Measurements from ENCODE around the gene NAPEPLD. TPM values are rescaled to one million over a fixed set of nuclear protein-coding genes. Genes with fewer than 3 reads are reported as not detected.

Gene NAPEPLD
- total and polyA plus RNA-seq, 9 donors = 7.5 to 27.9 (median 20.6) TPM

DNA sequence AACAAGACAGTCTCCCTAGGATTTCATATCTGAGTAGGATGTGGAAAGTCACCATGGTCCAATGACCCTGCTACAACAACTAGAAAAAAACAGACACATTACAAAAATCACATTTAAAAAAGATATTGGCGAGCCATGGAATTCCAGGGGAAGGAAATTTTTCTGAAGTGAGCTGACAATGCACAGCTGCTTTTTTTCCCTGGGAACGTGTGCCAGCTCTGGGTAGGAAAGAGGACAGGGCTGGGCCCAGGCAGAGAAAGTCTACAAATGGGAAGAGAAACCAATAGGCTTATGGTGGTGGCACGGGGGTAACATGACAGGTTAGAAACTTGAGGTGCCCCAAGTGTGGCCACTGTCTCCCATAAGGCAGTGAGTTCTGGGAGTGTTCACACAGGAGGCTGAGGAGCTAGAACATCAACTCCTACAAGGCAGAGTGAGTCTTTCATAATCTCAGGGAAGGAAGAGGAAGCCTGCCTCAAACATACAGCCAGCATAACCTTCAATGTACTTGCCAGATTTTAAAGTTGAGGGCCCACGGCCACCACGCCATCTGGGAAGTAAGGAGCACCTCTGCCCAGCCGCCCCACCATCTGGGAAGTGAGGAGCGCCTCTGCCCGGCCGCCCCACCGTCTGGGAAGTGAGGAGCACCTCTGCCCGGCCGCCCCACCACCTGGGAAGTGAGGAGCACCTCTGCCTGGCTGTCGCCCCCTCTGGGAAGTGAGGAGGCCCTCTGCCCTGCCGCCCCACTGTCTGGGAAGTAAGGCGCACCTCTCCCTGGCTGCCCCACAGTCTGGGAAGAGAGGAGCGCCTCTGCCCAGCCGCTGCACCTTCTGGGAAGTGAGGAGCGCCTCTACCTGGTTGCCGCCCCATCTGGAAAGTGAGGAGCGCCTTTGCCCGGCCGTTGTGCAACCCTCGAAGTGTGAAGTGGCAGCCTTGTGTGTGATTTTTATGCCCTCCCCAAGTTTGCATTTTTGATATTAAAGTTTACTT lies 80.2 kb downstream of the NAPEPLD start:
- 90 to 93% (median 92%) methylated on average over 23 of the region's 23 CpGs for WGBS, 3 donors
- Histone ChIP-seq H3K27me3 (no peaks in the 10 kb centered on the region), H3K4me1 (ENCODE audit: insufficient read depth) (no peaks in the 10 kb centered on the region), H3K4me3 (no peak overlapping the region), H3K9me3 (no peaks in the 10 kb centered on the region), H3K27ac (no peak overlapping the region), H3K36me3 (no peaks in the 10 kb centered on the region)
- no peak for DNase-seq
- TF ChIP-seq EP300 (IDR thresholded peaks at IDR 0.05) (no peak), POLR2A (IDR thresholded peaks at IDR 0.05) (no peak)
- TF ChIP-seq, protein P1, sequence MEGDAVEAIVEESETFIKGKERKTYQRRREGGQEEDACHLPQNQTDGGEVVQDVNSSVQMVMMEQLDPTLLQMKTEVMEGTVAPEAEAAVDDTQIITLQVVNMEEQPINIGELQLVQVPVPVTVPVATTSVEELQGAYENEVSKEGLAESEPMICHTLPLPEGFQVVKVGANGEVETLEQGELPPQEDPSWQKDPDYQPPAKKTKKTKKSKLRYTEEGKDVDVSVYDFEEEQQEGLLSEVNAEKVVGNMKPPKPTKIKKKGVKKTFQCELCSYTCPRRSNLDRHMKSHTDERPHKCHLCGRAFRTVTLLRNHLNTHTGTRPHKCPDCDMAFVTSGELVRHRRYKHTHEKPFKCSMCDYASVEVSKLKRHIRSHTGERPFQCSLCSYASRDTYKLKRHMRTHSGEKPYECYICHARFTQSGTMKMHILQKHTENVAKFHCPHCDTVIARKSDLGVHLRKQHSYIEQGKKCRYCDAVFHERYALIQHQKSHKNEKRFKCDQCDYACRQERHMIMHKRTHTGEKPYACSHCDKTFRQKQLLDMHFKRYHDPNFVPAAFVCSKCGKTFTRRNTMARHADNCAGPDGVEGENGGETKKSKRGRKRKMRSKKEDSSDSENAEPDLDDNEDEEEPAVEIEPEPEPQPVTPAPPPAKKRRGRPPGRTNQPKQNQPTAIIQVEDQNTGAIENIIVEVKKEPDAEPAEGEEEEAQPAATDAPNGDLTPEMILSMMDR (IDR thresholded peaks at IDR 0.05) = no peak
- intact Hi-C loops (cut with DNase I) = loop anchor here in 1 of 4 donors (10.0 kb wide), 1 partner anchor 304 kb away; no protein-coding TSS in a partner anchor

DNA sequence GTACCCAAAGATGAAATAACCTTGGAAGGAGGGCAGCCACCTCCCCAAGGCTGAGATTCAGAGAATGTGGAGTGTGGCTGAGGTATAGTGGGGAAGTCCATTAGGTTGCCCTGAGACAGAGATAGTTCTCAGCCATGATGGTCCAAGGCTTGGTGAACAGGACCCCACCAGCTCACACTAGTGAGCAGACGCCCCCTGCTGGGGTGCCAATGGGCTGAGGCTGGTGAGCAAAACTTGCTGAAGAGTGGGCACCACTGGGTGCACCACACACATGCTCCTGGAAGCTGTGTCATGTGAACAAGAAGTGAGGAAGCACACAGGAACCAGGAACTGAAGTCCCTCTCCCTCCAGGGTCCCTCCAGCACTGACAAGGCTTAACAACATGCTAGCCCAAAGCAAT lies 83.2 kb downstream of the NAPEPLD start:
- H3K9me3 ChIP-seq = no peaks in the 10 kb centered on the region
- H3K4me1 ChIP-seq (ENCODE audit: insufficient read depth) = peaks cover 3% of the 10 kb centered on the region
- 7 to 54% (median 13%) methylated on average over 1 of the region's 1 CpG for WGBS, 3 donors
- H3K27ac ChIP-seq = no peak overlapping the region
- no peaks in the 10 kb centered on the region for H3K27me3 ChIP-seq
- H3K4me3 ChIP-seq = no peak overlapping the region
- TF ChIP-seq POLR2A (IDR thresholded peaks at IDR 0.05) = no peak
- no peak for TF ChIP-seq EP300 (IDR thresholded peaks at IDR 0.05)
- TF ChIP-seq, protein P1 (IDR thresholded peaks at IDR 0.05) = no peak
- no peaks in the 10 kb centered on the region for H3K36me3 ChIP-seq
- intact Hi-C loops (cut with DNase I) = loop anchor here in 1 of 4 donors (10.0 kb wide), 1 partner anchor 301 kb away; no protein-coding TSS in a partner anchor
- DNase-seq = peak in 2 of 5 donors; percentile 46 to 49

DNA sequence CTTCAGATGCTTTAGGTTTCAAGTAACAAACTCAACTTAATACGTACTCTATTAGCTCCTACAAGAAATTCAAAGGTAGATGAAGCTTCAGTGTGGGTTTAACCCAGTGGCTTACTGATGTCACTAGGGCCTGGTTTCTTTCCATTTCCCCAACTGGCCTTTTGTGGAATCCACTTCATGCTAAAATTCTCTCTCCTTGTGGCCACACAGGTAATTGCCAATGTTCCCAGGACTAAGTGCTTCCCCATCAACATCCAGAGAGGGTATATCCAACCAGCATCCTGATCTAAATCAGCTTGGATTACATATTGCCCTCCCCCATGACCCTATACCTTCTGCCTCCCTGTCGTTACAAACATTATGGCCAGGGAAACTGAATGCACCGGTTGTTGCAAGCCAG lies 85.0 kb downstream of the NAPEPLD start:
- TF ChIP-seq EP300 (IDR thresholded peaks at IDR 0.05) (no peak), POLR2A (IDR thresholded peaks at IDR 0.05) (no peak)
- TF ChIP-seq, protein P1 (IDR thresholded peaks at IDR 0.05) = no peak
- 92 to 96% (median 93%) methylated on average over 3 of the region's 3 CpGs for WGBS, 3 donors
- intact Hi-C loops (cut with DNase I) = loop anchor here in 2 of 4 donors (5.0 to 10.0 kb wide), 2 partner anchors 299 to 307 kb away; no protein-coding TSS in a partner anchor

DNA sequence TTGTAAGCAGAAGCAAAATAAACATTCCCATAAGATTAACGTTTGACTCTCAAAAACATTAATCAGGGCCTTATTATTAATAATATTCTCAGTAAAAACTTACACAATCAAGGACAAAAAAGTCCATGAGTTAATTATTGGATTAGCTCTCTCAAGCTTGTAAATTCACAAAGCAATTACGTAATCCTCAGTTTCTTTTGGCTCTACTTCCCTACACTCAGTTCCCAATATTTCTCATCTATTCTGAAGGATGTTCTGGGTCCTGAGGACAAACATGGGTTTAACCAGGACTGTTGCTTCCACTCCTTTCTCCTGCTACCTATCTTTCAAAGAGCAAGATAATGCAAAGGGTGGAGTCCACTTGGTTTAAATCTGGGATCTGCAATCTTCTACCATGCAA lies 89.4 kb downstream of the NAPEPLD start:
- DNase-seq = no peak
- intact Hi-C loops (cut with DNase I) = loop anchor here in 1 of 4 donors (10.0 kb wide), 1 partner anchor 145 kb away; the partner anchor contains the start of gene LRRC17
- no peaks in the 10 kb centered on the region for H3K9me3 ChIP-seq
- TF ChIP-seq POLR2A (IDR thresholded peaks at IDR 0.05) = no peak
- TF ChIP-seq, protein P1 (IDR thresholded peaks at IDR 0.05) = no peak
- TF ChIP-seq EP300 (IDR thresholded peaks at IDR 0.05) = no peak
- 24 to 34% (median 27%) methylated on average over 2 of the region's 2 CpGs for WGBS, 3 donors
- H3K27ac ChIP-seq = no peak overlapping the region
- peaks cover 3% of the 10 kb centered on the region for H3K4me1 ChIP-seq (ENCODE audit: insufficient read depth)
- no peaks in the 10 kb centered on the region for H3K36me3 ChIP-seq
- no peaks in the 10 kb centered on the region for H3K27me3 ChIP-seq
- H3K4me3 ChIP-seq = no peak overlapping the region

More for the DNA sequence above, 85.0 kb downstream of the NAPEPLD start:
- Histone ChIP-seq H3K9me3 (no peaks in the 10 kb centered on the region), H3K27me3 (no peaks in the 10 kb centered on the region), H3K4me3 (no peak overlapping the region), H3K36me3 (no peaks in the 10 kb centered on the region), H3K4me1 (ENCODE audit: insufficient read depth) (peaks cover 3% of the 10 kb centered on the region), H3K27ac (no peak overlapping the region)
- no peak for DNase-seq
